Measurements from ENCODE around the gene SSR3. TPM values are rescaled to one million over a fixed set of nuclear protein-coding genes. Genes with fewer than 3 reads are reported as not detected.
A peak's percentile ranks its signal among the peaks of the same experiment; 100 is the strongest.

SSR3 gene
- total RNA-seq, 1 experiment from 2014 or later: 531 TPM

DNA sequence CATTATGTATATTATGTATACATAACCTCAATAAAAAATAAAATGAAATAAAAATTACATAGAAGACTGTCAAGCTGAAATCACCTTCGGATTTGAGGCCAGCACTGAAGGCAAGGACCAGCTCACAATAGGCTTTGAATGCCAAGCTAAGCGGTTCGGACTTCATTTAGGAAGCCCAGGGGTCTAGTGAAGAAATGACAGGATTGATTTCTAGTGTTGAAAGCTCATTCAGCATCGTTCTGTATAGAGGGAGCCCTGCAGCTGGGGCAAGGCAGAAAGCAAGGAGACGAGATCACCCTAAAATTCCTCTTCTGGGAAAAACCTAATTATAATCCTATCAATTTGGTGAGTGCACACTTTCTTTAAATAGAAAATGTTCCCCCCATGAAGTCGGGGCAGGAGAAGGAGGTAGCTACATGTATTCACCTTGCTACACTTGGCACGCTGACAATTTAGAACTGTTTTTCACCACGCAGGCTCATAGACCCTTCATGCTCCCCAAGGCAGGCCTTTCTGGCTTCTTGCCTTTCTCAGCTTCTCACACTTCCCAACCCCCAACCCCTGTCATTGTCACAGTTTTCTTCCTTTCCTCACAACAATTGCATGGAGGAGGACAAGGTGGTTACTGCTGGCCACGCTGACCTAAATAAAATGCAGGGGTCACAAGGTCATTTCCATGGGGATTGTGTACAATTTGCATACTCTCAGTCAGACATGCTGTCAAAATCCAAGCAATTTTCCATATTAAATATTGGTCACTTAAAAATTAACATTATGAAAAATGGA lies 44.4 kb upstream of the SSR3 start:
- CTCF ChIA-PET: no interaction called here
- Histone ChIP-seq H3K27ac (ENCODE audit: low read depth, low read length, poor library complexity, severe bottlenecking) (peak overlapping the region; percentile 15), H3K4me3 (ENCODE audit: low read depth, low read length, poor library complexity, severe bottlenecking) (no peak overlapping the region), H3K36me3 (ENCODE audit: insufficient read depth, low read length, poor library complexity, severe bottlenecking) (no peaks in the 10 kb centered on the region), H3K4me1 (ENCODE audit: insufficient read depth, low read length, poor library complexity, severe bottlenecking) (peaks cover 35% of the 10 kb centered on the region), H3K27me3 (replicated peaks; ENCODE audit: insufficient read depth, low read depth, low read length, poor library complexity) (no peaks in the 10 kb centered on the region), H3K9me3 (ENCODE audit: low read depth, low read length, poor library complexity, severe bottlenecking) (no peaks in the 10 kb centered on the region)
- no peak for TF ChIP-seq EZH2 (IDR thresholded peaks at IDR 0.05; ENCODE audit: borderline replicate concordance, low read depth, low read length, poor library complexity, severe bottlenecking)
- TF ChIP-seq, protein P1, sequence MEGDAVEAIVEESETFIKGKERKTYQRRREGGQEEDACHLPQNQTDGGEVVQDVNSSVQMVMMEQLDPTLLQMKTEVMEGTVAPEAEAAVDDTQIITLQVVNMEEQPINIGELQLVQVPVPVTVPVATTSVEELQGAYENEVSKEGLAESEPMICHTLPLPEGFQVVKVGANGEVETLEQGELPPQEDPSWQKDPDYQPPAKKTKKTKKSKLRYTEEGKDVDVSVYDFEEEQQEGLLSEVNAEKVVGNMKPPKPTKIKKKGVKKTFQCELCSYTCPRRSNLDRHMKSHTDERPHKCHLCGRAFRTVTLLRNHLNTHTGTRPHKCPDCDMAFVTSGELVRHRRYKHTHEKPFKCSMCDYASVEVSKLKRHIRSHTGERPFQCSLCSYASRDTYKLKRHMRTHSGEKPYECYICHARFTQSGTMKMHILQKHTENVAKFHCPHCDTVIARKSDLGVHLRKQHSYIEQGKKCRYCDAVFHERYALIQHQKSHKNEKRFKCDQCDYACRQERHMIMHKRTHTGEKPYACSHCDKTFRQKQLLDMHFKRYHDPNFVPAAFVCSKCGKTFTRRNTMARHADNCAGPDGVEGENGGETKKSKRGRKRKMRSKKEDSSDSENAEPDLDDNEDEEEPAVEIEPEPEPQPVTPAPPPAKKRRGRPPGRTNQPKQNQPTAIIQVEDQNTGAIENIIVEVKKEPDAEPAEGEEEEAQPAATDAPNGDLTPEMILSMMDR (conservative IDR thresholded peaks at IDR 0.05; ENCODE audit: low read depth, low read length): no peak
- DNase-seq (ENCODE audit: low spot score): no peak
- BruUV-seq (replicated peaks): no TSS peak
- intact Hi-C loops (cut with micrococcal nuclease; ENCODE audit: unreplicated experiment): no loop called here
- POLR2A ChIA-PET (ENCODE audit: low non-redundant PET): no interaction called here

DNA sequence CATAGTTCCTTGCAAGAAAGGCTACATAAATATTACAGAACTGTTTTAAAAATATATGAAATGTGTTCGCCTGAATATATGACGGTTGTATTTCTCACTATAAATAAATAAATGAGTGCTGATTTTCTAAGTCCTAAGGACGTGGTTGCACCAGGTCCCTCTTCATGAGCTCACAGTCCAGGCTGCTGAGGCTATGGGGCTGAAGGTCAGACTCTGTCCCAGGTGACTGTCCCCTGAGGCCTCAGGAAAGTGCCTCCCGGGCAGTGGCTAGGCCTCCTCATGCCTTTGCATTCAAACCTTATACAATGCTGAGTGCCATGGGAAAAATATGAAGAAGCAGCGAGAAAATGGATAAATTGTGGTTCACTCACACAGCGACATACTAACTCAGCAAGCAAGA lies 43.5 kb upstream of the SSR3 start:
- CTCF ChIA-PET: no interaction called here
- POLR2A ChIA-PET (ENCODE audit: low non-redundant PET): no interaction called here

DNA sequence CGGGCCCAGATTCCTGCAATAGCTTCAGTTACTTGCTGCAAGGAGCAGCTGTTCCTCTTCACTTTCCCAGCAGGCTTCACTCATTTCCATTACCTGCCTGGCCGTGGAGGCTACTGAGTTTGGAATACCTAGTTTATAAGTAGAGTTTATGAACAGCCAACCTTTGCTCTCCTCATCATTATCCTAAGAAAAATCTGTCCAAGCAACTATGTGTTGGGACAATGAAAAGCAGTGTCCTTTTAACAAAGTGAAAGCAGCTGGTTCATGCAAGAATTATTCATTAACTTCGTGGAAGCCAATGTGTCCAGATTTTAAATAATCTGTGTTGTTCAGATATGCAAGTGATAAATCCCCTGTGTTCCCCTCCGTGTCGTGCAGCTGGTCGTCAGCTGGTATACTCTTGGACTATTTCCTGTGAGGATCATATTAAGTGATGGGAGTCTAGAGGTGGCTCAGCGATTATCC lies 39.3 kb upstream of the SSR3 start:
- H3K27ac ChIP-seq (ENCODE audit: low read depth, low read length, poor library complexity, severe bottlenecking): peak overlapping the region; percentile 72
- ChIA-PET CTCF (no interaction called here), POLR2A (ENCODE audit: low non-redundant PET) (interaction anchor here (0.6 kb wide), 1 partner anchor 108 kb away, joined by 3 read pairs; no protein-coding TSS in a partner anchor)
- peaks cover 35% of the 10 kb centered on the region for H3K4me1 ChIP-seq (ENCODE audit: insufficient read depth, low read length, poor library complexity, severe bottlenecking)
- peak; percentile 56 for DNase-seq (ENCODE audit: low spot score)
- H3K4me3 ChIP-seq (ENCODE audit: low read depth, low read length, poor library complexity, severe bottlenecking): peak overlapping the region; percentile 13
- BruUV-seq (replicated peaks): no TSS peak
- intact Hi-C loops (cut with micrococcal nuclease; ENCODE audit: unreplicated experiment): no loop called here
- TF ChIP-seq, protein P1 (conservative IDR thresholded peaks at IDR 0.05; ENCODE audit: low read depth, low read length): no peak
- H3K27me3 ChIP-seq (replicated peaks; ENCODE audit: insufficient read depth, low read depth, low read length, poor library complexity): no peaks in the 10 kb centered on the region
- no peaks in the 10 kb centered on the region for H3K9me3 ChIP-seq (ENCODE audit: low read depth, low read length, poor library complexity, severe bottlenecking)
- no peaks in the 10 kb centered on the region for H3K36me3 ChIP-seq (ENCODE audit: insufficient read depth, low read length, poor library complexity, severe bottlenecking)

More for the DNA sequence above, 43.5 kb upstream of the SSR3 start:
- Histone ChIP-seq H3K36me3 (ENCODE audit: insufficient read depth, low read length, poor library complexity, severe bottlenecking) (no peaks in the 10 kb centered on the region), H3K4me3 (ENCODE audit: low read depth, low read length, poor library complexity, severe bottlenecking) (no peak overlapping the region), H3K27ac (ENCODE audit: low read depth, low read length, poor library complexity, severe bottlenecking) (peak overlapping the region; percentile 47), H3K9me3 (ENCODE audit: low read depth, low read length, poor library complexity, severe bottlenecking) (no peaks in the 10 kb centered on the region), H3K4me1 (ENCODE audit: insufficient read depth, low read length, poor library complexity, severe bottlenecking) (peaks cover 43% of the 10 kb centered on the region), H3K27me3 (replicated peaks; ENCODE audit: insufficient read depth, low read depth, low read length, poor library complexity) (no peaks in the 10 kb centered on the region)
- intact Hi-C loops (cut with micrococcal nuclease; ENCODE audit: unreplicated experiment): no loop called here
- DNase-seq (ENCODE audit: low spot score): no peak
- no TSS peak for BruUV-seq (replicated peaks)
- no peak for TF ChIP-seq EZH2 (IDR thresholded peaks at IDR 0.05; ENCODE audit: borderline replicate concordance, low read depth, low read length, poor library complexity, severe bottlenecking)
- TF ChIP-seq, protein P1 (conservative IDR thresholded peaks at IDR 0.05; ENCODE audit: low read depth, low read length): no peak

Measured in A673 (cell line).